Measurements from ENCODE around the gene PRLH.

The PRLH gene

DNA sequence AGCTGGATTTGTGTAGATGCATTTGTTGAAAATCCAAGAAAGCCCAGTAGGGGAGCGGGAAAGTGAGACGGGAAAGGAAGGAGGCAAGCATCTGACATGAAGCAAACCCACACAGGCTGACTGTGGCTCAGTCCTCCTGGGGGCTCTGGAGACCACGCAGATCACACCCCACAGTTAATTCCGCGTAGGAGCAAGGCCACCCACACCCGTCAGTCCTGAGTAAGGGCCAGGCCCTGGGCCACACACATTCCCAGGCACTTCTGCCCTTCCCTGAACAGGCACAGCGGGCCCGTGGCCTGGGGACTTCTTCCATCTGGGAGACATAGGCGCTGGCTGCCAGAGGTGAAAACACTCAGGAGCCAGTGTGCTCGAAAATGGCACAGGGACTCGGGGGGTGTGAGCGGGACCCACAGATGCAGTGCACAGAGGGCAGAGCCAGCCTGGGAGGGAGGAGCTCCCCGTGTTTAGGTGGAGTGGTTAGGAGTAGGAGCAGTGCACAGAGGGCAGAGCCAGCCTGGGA, 19.4 kb upstream of the PRLH start:
- TF ChIP-seq, protein P1, sequence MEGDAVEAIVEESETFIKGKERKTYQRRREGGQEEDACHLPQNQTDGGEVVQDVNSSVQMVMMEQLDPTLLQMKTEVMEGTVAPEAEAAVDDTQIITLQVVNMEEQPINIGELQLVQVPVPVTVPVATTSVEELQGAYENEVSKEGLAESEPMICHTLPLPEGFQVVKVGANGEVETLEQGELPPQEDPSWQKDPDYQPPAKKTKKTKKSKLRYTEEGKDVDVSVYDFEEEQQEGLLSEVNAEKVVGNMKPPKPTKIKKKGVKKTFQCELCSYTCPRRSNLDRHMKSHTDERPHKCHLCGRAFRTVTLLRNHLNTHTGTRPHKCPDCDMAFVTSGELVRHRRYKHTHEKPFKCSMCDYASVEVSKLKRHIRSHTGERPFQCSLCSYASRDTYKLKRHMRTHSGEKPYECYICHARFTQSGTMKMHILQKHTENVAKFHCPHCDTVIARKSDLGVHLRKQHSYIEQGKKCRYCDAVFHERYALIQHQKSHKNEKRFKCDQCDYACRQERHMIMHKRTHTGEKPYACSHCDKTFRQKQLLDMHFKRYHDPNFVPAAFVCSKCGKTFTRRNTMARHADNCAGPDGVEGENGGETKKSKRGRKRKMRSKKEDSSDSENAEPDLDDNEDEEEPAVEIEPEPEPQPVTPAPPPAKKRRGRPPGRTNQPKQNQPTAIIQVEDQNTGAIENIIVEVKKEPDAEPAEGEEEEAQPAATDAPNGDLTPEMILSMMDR (IDR thresholded peaks at IDR 0.05): no peak
- H3K4me1 Mint-ChIP-seq: peaks cover 24% of the 10 kb centered on the region
- H3K27me3 Mint-ChIP-seq (ENCODE audit: low read depth, poor library complexity): peaks cover 9% of the 10 kb centered on the region
- H3K36me3 Mint-ChIP-seq (ENCODE audit: low read depth): no peaks in the 10 kb centered on the region
- no peak overlapping the region for H3K27ac Mint-ChIP-seq
- no peak overlapping the region for H3K4me3 Mint-ChIP-seq
- DNase-seq: no peak
- no peaks in the 10 kb centered on the region for H3K9me3 Mint-ChIP-seq

DNA sequence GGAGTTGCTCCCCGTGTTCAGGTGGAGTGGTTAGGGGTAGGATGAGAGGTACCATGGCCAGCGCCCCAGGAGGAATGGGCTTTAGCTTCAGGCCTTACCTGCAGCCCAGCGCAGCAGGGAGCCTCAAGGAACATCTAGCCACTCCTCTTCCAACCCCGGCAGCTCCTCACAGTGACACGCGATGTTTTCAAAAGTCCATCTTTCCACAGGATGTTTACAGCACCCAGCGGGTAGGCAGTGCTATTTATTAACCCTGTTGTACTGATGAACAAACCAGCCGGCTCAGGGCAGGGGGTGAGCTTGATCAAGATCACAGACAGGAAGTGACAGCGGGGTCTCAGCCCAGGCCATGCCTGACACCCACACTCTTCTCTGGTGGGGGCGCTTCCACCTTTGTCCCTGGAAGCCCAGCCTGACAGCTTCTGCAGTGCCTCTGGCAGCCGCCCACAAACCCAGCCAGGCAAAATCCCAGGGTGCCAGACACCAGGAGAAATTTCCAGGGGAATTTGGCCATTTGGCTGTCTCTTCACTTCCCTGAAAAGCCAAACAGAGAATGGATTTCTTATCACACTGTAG, 18.4 kb upstream of the PRLH start:
- DNase-seq: no peak
- no peaks in the 10 kb centered on the region for H3K36me3 Mint-ChIP-seq (ENCODE audit: low read depth)
- peaks cover 9% of the 10 kb centered on the region for H3K9me3 Mint-ChIP-seq
- peaks cover 24% of the 10 kb centered on the region for H3K4me1 Mint-ChIP-seq
- H3K27me3 Mint-ChIP-seq (ENCODE audit: low read depth, poor library complexity): peaks cover 14% of the 10 kb centered on the region
- no peak overlapping the region for H3K4me3 Mint-ChIP-seq
- no peak overlapping the region for H3K27ac Mint-ChIP-seq
- TF ChIP-seq, protein P1 (IDR thresholded peaks at IDR 0.05): no peak

DNA sequence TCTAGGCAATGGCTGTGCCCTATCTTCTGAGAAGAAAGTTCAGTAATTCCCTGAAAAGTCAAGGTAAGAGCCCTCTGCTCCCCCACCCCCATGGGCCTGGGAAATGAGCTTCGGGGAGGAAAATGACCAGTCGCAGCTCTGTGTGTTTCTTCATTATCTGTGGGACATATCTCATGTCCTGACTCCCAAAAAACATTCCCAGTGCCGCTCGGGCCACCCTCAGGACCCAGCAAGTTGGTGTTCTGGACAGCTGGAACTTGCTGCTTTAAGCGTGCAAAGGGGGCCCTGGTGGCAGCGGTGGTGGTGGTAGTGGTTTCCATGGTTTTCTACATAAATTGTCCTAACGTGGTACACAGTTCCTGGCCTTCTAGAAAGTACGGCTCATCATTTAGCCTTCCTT, 17.2 kb upstream of the PRLH start:
- Mint-ChIP-seq H3K27me3 (ENCODE audit: low read depth, poor library complexity) (peaks cover 14% of the 10 kb centered on the region), H3K4me1 (peaks cover 24% of the 10 kb centered on the region)
- no peak for DNase-seq

DNA sequence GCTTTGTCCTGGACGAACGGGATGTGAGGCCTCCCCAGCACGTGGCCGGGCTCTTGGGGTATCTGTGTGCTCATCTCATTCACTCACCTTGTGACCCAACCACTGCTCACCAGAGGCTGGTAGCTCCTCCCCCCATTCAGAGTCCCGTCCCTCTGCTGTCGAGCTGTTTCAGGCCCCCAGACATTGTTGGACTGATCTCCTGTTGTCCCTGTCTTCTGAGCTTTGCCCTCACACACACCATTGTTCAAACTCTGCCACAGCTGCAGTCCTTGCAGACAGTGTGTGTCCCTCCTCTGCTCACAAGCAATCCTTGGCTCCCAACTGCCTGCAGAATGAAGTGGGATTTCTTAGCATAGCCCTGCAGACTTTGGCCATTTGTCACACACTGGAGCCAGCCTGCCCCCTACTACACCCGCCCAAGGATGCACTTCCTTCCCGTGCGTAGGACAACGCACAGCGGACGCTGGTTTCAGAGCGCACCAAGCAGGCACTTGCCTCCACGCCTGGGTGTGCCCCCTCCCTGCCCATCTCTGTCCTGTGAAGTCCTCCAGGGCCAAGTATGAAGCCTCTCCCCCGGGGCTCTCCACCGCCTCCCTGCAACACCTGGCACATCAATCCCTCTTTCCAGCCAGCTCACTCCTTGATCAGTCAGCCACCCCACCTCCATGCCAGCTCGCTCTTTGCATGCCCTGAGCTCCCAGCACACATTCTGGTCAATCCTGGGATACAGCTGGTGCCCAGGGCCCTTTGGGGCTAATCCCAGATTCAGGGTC, 16.5 kb upstream of the PRLH start:
- DNase-seq: no peak
- TF ChIP-seq, protein P1 (IDR thresholded peaks at IDR 0.05): no peak
- H3K27me3 Mint-ChIP-seq (ENCODE audit: low read depth, poor library complexity): peaks cover 14% of the 10 kb centered on the region
- H3K36me3 Mint-ChIP-seq (ENCODE audit: low read depth): no peaks in the 10 kb centered on the region
- H3K9me3 Mint-ChIP-seq: peaks cover 28% of the 10 kb centered on the region
- no peak overlapping the region for H3K27ac Mint-ChIP-seq
- no peak overlapping the region for H3K4me3 Mint-ChIP-seq
- peaks cover 24% of the 10 kb centered on the region for H3K4me1 Mint-ChIP-seq

More for the DNA sequence above, 17.2 kb upstream of the PRLH start:
- TF ChIP-seq, protein P1 (IDR thresholded peaks at IDR 0.05): no peak
- peaks cover 22% of the 10 kb centered on the region for H3K9me3 Mint-ChIP-seq
- H3K36me3 Mint-ChIP-seq (ENCODE audit: low read depth): no peaks in the 10 kb centered on the region
- no peak overlapping the region for H3K27ac Mint-ChIP-seq
- no peak overlapping the region for H3K4me3 Mint-ChIP-seq

DNA sequence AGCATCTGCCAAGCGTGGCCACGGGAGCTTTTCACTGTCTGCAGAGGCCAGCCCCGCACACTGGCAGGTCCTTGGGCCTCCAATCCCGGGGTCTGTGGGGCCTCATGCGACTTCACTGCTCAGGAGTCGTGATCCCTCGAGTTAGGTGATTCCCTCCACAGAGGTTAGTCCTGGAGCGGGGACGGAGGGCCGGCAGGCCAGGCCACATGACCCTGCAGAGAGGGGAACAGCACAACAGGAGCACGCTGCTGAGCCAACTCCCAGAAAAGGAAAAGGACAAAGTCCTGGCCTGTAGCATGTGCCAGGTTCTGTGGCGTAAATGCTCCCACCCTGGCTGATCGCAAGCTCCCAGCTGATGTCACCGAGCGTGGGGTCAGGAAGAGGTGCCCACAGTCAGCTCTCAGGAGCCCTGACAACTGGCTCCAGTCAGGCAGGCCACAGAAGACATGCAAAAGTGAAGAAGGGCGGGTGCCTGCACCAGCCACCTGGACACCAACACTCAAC, 15.3 kb upstream of the PRLH start:
- Mint-ChIP-seq H3K27me3 (ENCODE audit: low read depth, poor library complexity) (peaks cover 10% of the 10 kb centered on the region), H3K4me3 (no peak overlapping the region), H3K27ac (no peak overlapping the region), H3K9me3 (peaks cover 39% of the 10 kb centered on the region), H3K36me3 (ENCODE audit: low read depth) (no peaks in the 10 kb centered on the region), H3K4me1 (peaks cover 24% of the 10 kb centered on the region)
- TF ChIP-seq, protein P1 (IDR thresholded peaks at IDR 0.05): no peak
- DNase-seq: no peak

Measured in nephron progenitor cell (in vitro differentiated cells).